T47D (cell line): ENCODE results near the gene NINJ2.

ENCODE experiments used
- DNase-seq, 2 experiments: peaks; one replicate each; pipeline versions ENCODE4 v3.0.0 to v3.0.0-alpha.2; 2011 to 2012; ENCODE audit warnings: low read depth in 1 of 2, low spot score in 1 of 2
- JUND ChIP-seq: IDR thresholded peaks from 2 replicates; pipeline ENCODE4 v1.6.1; 2012; ENCODE audit warnings: low read depth
- in situ Hi-C: cut with HindIII; loops from 2 replicates; pipeline ENCODE4 v1.10.0; 2016; ENCODE audit warnings: low sequenced_read_pairs, low pct_unique_long_range_greater_than_20kb

Gene NINJ2

GRCh38 chr12:627863-628741, 35.1 kb downstream of the NINJ2 start:
- DNase-seq = no peak
- no peak for TF ChIP-seq JUND
- in situ Hi-C loops = no loop called here

DNA sequence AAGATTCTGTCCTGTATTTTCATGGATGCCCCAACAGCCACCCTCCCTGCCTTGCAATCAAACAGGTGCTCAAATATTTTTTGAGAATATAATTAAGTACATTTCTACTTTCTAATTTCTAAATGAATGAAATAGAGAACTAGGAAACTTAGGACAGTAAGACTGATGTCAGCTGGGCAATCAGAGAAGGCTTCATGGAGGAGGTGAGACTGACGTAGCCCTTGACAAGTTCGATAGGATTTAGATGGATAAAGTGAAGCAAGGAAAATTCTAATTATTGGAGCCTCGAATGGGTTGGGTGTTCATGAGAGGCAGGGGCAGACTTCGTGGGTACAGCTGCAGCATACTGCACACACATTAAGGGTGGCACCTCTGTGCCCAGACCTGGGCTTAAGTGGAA, 36.0 kb downstream of the NINJ2 start:
- TF ChIP-seq JUND = no peak
- no peak for DNase-seq
- in situ Hi-C loops = no loop called here

DNA sequence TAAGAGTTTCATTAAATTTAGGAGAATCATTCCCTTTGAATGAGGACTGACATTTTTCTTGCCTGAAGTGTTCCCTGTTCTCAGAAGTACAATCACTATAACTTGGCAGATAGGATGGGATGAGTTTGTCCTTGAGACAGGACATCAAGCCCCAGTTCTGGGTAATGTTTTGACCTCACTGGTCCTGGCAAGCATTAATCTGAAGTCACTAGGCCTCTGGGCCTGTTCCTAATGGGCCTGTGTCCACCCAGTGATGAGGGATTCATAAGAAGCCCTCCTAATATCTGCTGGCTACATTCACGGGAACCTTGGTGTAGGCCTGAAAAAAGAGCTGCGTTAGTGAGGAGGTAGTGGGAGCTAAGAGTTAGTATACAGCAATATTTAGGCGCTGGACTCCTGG, 37.2 kb downstream of the NINJ2 start:
- DNase-seq = no peak
- in situ Hi-C loops = no loop called here
- no peak for TF ChIP-seq JUND

DNA sequence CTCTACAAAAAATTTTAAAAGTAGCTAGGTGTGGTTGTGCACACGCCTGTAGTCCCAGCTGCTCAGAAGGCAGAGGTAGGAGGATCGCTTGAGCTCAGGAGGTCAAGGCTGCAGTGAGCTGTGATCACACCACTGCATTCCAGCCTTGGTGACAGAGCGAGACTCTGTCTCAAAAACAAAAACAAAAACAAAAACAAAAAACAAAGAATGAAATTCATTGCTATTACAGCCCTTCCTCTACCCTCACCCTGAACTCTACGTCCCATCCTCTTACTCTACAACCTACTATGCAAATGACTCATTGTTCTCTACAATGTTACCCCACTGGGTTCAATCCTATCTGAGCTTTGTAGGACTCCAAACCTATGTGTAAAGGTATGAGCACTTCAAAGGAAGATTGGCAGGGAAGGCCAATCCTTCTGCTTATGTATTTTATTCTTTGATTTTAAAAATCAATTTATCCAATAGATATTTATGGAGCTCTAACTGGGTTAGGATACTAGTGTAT, 39.3 kb downstream of the NINJ2 start:
- in situ Hi-C loops = no loop called here
- no peak for DNase-seq
- TF ChIP-seq JUND = no peak

DNA sequence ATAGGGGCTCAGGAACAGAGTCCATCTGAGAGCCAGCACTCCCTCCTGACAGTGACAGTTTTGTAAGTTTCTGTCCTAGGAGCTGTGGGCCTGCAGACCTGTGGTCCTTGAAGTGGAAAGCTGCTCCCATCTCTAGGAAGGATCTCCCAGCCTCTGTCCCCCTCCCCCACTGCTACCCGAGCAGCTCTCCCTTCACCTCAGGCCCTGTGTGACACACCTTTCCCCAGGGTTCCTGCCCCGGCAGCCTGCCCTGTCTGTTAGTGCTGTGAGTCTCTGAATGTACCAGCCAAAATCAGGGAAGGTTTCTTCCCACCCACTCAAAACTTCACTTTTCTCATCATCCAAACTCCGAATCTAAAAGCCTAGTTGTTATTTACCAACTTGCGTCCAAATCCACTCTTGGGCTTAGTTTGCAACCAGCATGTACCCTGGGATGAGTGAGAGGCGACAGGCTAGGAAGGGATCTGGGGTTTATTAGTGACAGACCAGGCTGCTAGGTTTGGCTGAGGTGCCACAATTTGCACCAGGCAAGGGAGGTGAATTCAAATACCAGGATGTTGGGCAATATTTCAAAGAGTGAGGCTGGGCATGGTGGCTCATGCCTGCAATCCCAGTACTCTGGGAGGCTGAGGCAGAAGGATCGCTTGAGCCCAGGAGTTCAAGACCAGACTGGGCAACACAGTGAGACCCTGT, 39.9 kb downstream of the NINJ2 start:
- TF ChIP-seq JUND = no peak
- in situ Hi-C loops = no loop called here
- DNase-seq = no peak

DNA sequence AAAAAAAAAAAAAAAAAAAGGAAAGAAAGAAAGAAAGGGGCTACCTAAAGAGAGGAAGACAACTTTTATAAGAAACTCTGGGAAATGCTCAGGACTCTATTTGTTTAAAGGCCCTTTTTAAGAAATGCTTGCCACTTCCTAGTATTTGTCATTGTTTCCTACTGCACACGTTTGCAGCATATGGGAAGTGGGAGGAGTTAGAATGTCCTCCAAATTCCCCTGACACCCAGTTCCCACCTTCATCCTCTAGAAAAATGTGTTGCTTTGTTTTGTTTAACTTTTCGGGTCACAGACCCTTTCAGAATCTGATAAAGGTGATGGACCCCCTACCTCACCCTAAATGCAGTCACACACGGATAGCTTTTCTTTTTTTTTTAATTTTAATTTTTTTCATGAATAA, 40.8 kb downstream of the NINJ2 start:
- no peak for DNase-seq
- no peak for TF ChIP-seq JUND
- in situ Hi-C loops = no loop called here

DNA sequence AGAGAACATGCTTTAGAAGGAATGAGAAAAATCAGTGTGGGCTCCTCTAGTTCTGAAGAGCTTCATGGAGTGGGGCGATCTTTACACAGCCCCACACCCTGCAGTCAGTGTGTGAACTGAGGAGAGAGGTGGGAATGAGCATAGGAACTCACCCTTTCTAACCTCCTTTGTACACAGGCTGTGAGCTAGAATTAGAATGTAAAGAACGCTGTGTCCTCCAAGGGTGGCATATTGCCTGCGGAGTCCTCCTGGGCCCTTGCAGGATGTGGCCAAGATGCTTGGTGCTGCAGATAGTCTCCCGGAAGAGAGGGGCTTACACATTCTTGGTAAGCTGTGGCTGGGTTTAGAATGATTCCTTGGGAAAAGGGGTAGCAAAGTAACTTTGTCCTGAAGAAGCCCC, 43.9 kb downstream of the NINJ2 start:
- no peak for TF ChIP-seq JUND
- in situ Hi-C loops = no loop called here
- DNase-seq = no peak

DNA sequence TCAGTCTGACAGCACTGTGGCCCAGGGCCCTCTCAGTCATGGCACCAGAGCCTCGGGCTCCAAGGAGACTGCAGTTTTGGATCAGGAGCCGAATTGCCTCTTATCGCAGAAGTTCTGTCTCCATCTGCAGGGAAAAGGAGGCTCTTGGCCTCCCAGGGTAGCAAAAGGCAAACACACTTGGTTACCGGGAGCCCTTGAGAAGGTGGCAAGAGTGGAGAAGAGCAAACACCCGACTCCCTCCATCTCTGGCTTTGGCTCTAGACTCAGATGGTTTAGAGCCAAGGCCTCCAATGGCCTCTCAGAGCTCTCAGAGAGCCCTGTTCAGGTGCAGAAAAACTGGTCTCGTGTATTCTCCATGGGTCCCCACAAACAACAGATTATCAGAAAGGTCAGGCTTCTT, 44.6 kb downstream of the NINJ2 start:
- TF ChIP-seq JUND = no peak
- in situ Hi-C loops = no loop called here
- DNase-seq = no peak

- TF ChIP-seq JUND = no peak
- in situ Hi-C loops = no loop called here
- no peak for DNase-seq
Measured at GRCh38 chr12:617304-617915, 45.8 kb downstream of the NINJ2 start.

DNA sequence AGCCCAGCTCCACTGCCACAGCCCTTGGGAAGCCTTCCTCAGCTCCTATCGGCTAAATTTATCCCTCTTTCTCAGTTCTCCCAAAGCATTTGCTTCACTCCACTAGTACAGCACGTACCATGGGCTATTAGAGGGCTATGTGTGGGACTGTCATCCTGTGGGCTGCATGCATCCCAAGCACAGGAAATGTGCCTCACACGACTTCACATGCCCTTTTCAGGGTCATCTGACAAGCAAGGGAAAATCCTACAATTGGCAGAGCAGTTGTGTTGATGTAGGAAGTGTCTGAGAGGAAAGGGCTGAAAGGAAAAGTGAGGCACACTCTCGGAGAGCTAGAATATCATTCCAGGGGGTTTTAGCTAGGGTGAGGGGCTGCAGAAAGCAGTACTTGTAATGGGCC, 47.6 kb downstream of the NINJ2 start:
- TF ChIP-seq JUND = no peak
- in situ Hi-C loops = no loop called here
- no peak for DNase-seq

DNA sequence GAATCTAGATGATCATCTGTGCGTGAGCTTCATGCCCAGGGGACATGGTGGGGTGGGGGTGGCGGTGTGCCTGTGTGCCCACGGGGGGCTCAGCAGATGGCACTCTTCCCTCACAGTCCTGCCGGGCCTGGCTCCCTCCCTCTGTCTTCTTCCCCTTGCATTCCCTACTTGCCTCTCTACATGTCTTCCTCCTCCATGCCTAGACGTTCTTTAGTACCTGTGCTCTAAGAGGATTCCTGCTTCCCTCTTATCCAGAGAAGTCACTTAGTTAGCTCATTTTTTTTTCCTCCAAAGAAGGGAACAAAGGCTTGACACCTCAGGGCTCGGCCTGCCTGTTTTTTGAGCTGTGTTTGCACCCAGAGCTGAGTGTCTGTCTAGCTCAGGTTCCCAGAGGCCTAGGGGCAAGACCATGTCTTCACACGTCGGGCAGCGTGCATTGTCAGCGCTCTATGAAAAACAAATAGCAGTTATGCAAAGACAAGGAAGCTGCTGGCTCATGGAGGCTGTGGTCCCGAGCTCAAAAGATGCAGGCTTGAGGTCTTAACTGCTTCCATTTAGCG, 48.8 kb downstream of the NINJ2 start:
- DNase-seq = peak in 1 of 2 experiments; percentile 77
- no peak for TF ChIP-seq JUND
- in situ Hi-C loops = no loop called here

- in situ Hi-C loops = no loop called here
- no peak for DNase-seq
- no peak for TF ChIP-seq JUND
Measured at GRCh38 chr12:613996-614395, 49.2 kb downstream of the NINJ2 start.
